BJ (cell line): Measurements from ENCODE around the gene FUT9. TPM values are rescaled to one million over a fixed set of nuclear protein-coding genes. Genes with fewer than 3 reads are reported as not detected.

Experiments used
- CTCF ChIA-PET: fragments of 350-600 bp; formaldehyde crosslinking; extraction: SDS; loops from one replicate; lab custom pipeline; 2021; ENCODE audit warnings: antibody characterized with exemption, inconsistent platforms; lab: Yijun Ruan, JAX
- POLR2A ChIA-PET: fragments of 300-600 bp; sonication (Branson Sonifier 250); formaldehyde crosslinking; extraction: SDS; loops from one replicate; lab custom pipeline; 2021; ENCODE audit warnings: antibody characterized with exemption; lab: Charles Lee
- DNase-seq: peaks from one replicate; pipeline ENCODE4 v3.0.0-alpha.2; 2011; ENCODE audit warnings: low read depth
- H3K27me3 ChIP-seq: 2 replicates; pipeline ENCODE4 v1.6.0; 2011; ENCODE audit warnings: low read length; ENCODE audit not compliant: control insufficient read depth, insufficient read depth
- H3K36me3 ChIP-seq: 2 replicates; pipeline ENCODE4 v1.5.1; 2011; ENCODE audit warnings: low read length; ENCODE audit not compliant: control insufficient read depth, insufficient read depth
- H3K4me3 ChIP-seq: 2 replicates; pipeline ENCODE4 v1.5.1; 2011; ENCODE audit warnings: low read depth, mild to moderate bottlenecking, control low read depth, low read length
- polyA plus RNA-seq: library from polyadenylated mRNA; depleted of rRNA; stranded (reverse); fragments of >200 nt; gene quantifications from 2 replicates; pipeline ENCODE4 v1.2.3, GENCODE V29; 2011
- TF ChIP-seq, protein P1 (sequence below): IDR thresholded peaks from 2 replicates; pipeline ENCODE4 v1.5.1; 2011; ENCODE audit warnings: low read depth, mild to moderate bottlenecking, control low read depth, inconsistent platforms, low read length, moderate library complexity; ENCODE audit not compliant: insufficient read depth

FUT9 gene
- polyA plus RNA-seq, 1 experiment: not detected

DNA sequence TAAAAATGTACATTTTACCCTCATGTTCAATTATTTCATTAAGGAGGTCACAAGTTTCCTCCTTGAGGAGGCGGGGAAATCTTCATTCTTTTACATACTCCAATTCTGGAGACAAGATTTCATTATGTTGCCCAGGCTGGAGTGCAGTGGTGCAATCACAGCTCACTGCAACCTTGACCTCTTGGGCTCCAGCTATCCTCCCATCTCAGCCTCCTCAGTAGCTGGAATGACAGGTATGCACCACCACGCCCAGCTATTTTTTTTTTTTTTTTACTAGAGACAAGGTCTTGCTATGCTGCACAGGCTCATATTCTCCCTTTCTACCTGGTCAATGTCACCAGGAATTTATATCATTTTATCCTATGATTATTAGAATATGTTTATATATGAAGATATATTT is 85.8 kb downstream of the FUT9 start:
- ChIA-PET CTCF (no interaction called here), POLR2A (no interaction called here)
- no peaks in the 10 kb centered on the region for H3K36me3 ChIP-seq
- no peak overlapping the region for H3K4me3 ChIP-seq
- no peak for DNase-seq
- TF ChIP-seq, protein P1, sequence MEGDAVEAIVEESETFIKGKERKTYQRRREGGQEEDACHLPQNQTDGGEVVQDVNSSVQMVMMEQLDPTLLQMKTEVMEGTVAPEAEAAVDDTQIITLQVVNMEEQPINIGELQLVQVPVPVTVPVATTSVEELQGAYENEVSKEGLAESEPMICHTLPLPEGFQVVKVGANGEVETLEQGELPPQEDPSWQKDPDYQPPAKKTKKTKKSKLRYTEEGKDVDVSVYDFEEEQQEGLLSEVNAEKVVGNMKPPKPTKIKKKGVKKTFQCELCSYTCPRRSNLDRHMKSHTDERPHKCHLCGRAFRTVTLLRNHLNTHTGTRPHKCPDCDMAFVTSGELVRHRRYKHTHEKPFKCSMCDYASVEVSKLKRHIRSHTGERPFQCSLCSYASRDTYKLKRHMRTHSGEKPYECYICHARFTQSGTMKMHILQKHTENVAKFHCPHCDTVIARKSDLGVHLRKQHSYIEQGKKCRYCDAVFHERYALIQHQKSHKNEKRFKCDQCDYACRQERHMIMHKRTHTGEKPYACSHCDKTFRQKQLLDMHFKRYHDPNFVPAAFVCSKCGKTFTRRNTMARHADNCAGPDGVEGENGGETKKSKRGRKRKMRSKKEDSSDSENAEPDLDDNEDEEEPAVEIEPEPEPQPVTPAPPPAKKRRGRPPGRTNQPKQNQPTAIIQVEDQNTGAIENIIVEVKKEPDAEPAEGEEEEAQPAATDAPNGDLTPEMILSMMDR: no peak
- no peaks in the 10 kb centered on the region for H3K27me3 ChIP-seq

DNA sequence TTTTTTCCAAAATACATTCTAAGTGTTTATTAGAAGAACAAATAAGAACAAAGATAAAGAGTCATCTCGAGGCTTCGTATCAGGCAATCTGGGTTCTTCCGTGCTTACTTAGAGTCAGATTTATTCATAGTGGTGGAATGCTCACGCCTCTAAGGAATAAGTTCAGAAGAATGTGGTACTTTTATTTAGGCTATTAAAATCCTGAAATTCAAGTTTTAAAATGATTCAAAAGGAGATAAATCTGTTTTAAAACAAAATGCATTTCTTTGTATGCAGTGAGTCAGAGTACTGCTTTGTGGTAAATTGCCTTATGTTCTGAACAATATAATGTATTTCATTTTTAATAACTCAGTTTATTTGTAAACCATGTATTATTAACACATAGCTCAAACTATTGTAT is 89.1 kb downstream of the FUT9 start:
- TF ChIP-seq, protein P1: no peak
- ChIA-PET CTCF (no interaction called here), POLR2A (no interaction called here)
- no peaks in the 10 kb centered on the region for H3K36me3 ChIP-seq
- DNase-seq: no peak
- H3K27me3 ChIP-seq: no peaks in the 10 kb centered on the region
- H3K4me3 ChIP-seq: no peak overlapping the region

DNA sequence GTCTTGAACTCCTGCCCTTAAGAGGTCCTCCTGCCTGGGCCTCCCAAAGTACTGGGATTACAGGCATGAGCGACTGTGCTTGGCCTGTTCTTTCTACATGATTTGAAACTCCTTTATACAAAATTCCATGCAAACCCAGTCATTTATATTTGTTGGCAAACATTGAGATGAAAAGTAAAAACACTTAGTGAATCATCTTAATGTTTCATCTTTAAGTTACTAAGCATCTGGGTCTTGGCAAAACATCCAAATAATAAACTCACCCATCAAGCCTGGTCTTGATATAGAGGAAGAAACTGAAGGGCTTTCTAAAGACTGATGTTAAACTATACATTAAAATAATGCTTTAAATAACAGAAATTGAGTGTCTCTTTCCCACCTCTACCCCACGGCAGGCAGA is 95.1 kb downstream of the FUT9 start:
- CTCF ChIA-PET: no interaction called here
- POLR2A ChIA-PET: no interaction called here
- Histone ChIP-seq H3K27me3 (no peaks in the 10 kb centered on the region), H3K36me3 (no peaks in the 10 kb centered on the region), H3K4me3 (no peak overlapping the region)
- DNase-seq: no peak
- TF ChIP-seq, protein P1: no peak

DNA sequence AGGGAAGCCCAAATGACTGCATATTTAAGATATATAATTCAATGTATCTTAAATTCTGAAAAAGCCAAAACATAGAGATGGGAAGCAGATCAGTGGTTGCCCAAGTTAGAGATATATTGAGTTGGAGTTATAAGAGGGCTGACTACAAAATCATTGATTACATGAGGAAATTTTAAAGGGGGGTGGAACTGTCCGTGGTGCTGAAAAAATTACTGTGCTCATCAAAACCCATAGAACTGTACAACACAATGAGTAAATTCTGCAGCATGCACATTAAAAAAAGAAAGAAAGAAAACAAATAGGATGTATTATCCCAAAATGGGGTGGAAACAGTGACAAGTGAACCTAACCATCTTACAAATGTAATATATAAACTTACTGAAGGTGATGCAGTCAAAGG is 100.9 kb downstream of the FUT9 start:
- TF ChIP-seq, protein P1: no peak
- ChIA-PET CTCF (no interaction called here), POLR2A (no interaction called here)
- H3K27me3 ChIP-seq: no peaks in the 10 kb centered on the region
- no peaks in the 10 kb centered on the region for H3K36me3 ChIP-seq
- H3K4me3 ChIP-seq: no peak overlapping the region
- DNase-seq: no peak

DNA sequence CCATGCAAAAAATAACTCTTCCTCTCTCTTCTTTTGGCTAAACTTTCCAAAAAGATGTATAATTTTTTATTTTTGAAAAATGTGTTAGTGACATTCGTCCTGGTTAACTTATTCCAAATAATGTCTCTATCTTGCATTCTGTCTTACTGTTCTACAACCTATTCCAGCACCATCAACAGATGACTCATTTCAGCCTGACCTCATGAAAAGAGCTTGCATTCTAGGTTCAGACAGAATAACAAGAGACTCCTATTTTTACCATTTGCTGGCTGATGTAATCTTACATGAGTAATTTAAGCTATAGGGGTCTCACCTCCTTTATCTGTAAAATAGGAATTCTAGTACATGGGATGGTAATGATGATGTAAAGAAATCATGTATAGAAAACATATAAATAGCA is 109.0 kb downstream of the FUT9 start:
- Histone ChIP-seq H3K4me3 (no peak overlapping the region), H3K36me3 (no peaks in the 10 kb centered on the region), H3K27me3 (no peaks in the 10 kb centered on the region)
- CTCF ChIA-PET: no interaction called here
- POLR2A ChIA-PET: no interaction called here
- no peak for DNase-seq
- TF ChIP-seq, protein P1: no peak
